Fibroblast of skin of left biceps (primary cell): Measurements from ENCODE around the gene PTPN18.
"Not testable (repeated sequence)": the region's sequence is repeated elsewhere in the genome, so short reads cannot be mapped to it uniquely, and the experiment has no call there.

Experiments used
- DNase-seq, 2 experiments: peaks; one replicate each; pipeline ENCODE4 v3.0.0-alpha.2; 2013; ENCODE audit warnings: low read depth in 2 of 2

The PTPN18 gene

GRCh38 chr2:130381145-130381544 is 25.3 kb downstream of the PTPN18 start:
- no peak for DNase-seq

- DNase-seq: no peak
Measured at GRCh38 chr2:130381619-130382018, 25.8 kb downstream of the PTPN18 start.

GRCh38 chr2:130382313-130382917 is 26.6 kb downstream of the PTPN18 start:
- DNase-seq: no peak

GRCh38 chr2:130385709-130386108 is 29.9 kb downstream of the PTPN18 start:
- no peak for DNase-seq

GRCh38 chr2:130387071-130387400 is 31.2 kb downstream of the PTPN18 start:
- DNase-seq: no peak

GRCh38 chr2:130387804-130388203 is 31.9 kb downstream of the PTPN18 start:
- no peak for DNase-seq

- DNase-seq: no peak
Measured at GRCh38 chr2:130388221-130388907, 32.5 kb downstream of the PTPN18 start.

- no peak for DNase-seq
Measured at GRCh38 chr2:130389358-130389757, 33.5 kb downstream of the PTPN18 start.

GRCh38 chr2:130389783-130390182 is 33.9 kb downstream of the PTPN18 start:
- no peak for DNase-seq

- no peak for DNase-seq
Measured at GRCh38 chr2:130390460-130391057, 34.7 kb downstream of the PTPN18 start.

- peak in 1 of 2 experiments; percentile 31 for DNase-seq
Measured at GRCh38 chr2:130391058-130391871, 35.4 kb downstream of the PTPN18 start.

GRCh38 chr2:130391872-130392670 is 36.2 kb downstream of the PTPN18 start:
- no peak for DNase-seq

GRCh38 chr2:130393318-130393910 is 37.6 kb downstream of the PTPN18 start:
- no peak for DNase-seq

GRCh38 chr2:130406280-130406679 is 50.4 kb downstream of the PTPN18 start:
- DNase-seq: not testable (repeated sequence)

GRCh38 chr2:130416693-130417092 is 60.8 kb downstream of the PTPN18 start:
- not testable (repeated sequence) for DNase-seq

GRCh38 chr2:130418845-130419244 is 63.0 kb downstream of the PTPN18 start:
- DNase-seq: not testable (repeated sequence)
